ENCODE results near the gene LILRA5. TPM values are rescaled to one million over a fixed set of nuclear protein-coding genes. Genes with fewer than 3 reads are reported as not detected.

Gene LILRA5
- total and polyA plus RNA-seq, 3 experiments from 2014 or later: not detected

DNA sequence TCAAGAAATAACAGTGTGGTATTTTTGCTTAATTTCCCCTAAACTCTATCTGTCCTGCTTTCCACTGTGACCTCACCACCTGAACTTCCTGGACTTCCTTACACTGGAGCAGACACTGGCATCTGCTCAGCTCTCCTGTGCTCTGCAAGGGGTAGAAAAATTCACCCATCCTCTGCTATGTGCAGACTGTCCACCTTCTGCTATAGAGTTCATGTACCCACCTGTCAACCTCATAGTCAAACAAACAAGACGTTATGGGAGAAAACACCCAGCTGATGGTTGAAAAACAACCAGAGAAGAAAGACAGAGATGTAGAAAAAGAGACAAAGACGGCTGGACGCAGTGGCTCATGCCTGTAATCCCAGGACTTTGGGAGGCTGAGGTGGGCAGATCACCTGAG is 39.6 kb upstream of the LILRA5 start:
- peaks cover 3 to 9% (median 9%) of the 10 kb centered on the region in 3 donors for H3K4me1 Mint-ChIP-seq
- peak overlapping the region in 5 of 8 donors; percentile 2 to 62 (median 34) for H3K27ac Mint-ChIP-seq
- H3K4me3 ChIP-seq (ENCODE audit: low read length): no peak overlapping the region
- peaks cover 2 to 3% of the 10 kb centered on the region in 2 donors for H3K27me3 Mint-ChIP-seq
- H3K4me3 Mint-ChIP-seq: no peak overlapping the region
- H3K4me1 ChIP-seq (ENCODE audit: insufficient read depth, low read length): no peaks in the 10 kb centered on the region
- H3K9me3 ChIP-seq (ENCODE audit: low read length): no peaks in the 10 kb centered on the region
- H3K27ac ChIP-seq (ENCODE audit: low read depth, low read length): no peak overlapping the region
- CTCF ChIA-PET: interaction anchor here (5.2 kb wide), 1 partner anchor 38 kb away, joined by 44 read pairs; no protein-coding TSS in a partner anchor
- POLR2A ChIA-PET: interaction anchor here (1.1 kb wide), 1 partner anchor 22 kb away, joined by 3 read pairs; no protein-coding TSS in a partner anchor
- peaks cover 0 to 39% (median 1%) of the 10 kb centered on the region in 3 donors for H3K36me3 Mint-ChIP-seq
- H3K27me3 ChIP-seq (ENCODE audit: insufficient read depth, low read length, poor library complexity, severe bottlenecking): no peaks in the 10 kb centered on the region
- peaks cover 29% of the 10 kb centered on the region for H3K36me3 ChIP-seq (ENCODE audit: insufficient read depth, low read length)
- DNase-seq: no peak
- no peaks in the 10 kb centered on the region for H3K9me3 Mint-ChIP-seq

DNA sequence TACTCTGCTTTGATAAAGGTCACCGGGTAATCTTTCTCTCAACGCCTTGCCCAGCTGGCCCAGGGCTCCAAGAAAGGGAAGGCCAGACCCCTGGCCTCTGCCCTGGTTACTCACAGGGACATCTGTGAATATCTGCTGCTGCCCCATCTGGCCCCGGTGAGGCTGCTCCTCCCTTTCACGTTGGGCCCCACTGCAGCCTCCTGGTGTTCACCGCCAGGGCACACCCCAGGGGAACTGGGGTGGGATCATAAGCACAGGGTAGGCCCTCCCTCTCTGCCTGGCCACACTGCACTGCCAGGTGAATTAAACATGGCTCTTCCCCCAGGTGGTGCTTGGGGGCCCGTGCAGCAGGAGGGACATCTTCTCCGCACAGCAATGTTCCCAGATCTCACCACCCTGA is 39.1 kb upstream of the LILRA5 start:
- CTCF ChIA-PET: no interaction called here

DNA sequence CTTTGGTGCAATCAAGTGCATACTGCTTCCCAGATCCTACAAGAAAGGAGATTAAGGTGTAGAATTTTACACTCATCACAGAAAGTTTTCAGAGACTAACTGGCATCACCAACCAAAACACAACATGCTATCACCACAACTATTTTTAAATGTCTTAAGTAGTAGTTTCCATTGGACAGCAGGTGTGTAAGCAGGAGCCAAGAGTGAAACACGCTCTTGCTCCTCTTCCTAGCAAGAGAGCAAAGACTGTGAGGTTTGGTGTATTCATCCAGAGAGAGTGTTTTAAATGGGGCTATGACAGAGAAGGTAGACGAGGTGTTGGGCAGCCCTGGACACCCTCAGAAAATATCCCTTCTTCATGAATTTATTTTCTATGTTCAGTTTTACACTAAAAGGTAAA is 38.5 kb upstream of the LILRA5 start:
- Histone ChIP-seq H3K4me1 (ENCODE audit: insufficient read depth, low read length) (no peaks in the 10 kb centered on the region), H3K9me3 (ENCODE audit: low read length) (no peaks in the 10 kb centered on the region), H3K27me3 (ENCODE audit: insufficient read depth, low read length, poor library complexity, severe bottlenecking) (no peaks in the 10 kb centered on the region), H3K4me3 (ENCODE audit: low read length) (no peak overlapping the region), H3K27ac (ENCODE audit: low read depth, low read length) (no peak overlapping the region), H3K36me3 (ENCODE audit: insufficient read depth, low read length) (peaks cover 20% of the 10 kb centered on the region)
- H3K9me3 Mint-ChIP-seq: no peaks in the 10 kb centered on the region
- ChIA-PET CTCF (no interaction called here), POLR2A (no interaction called here)
- peaks cover 0 to 29% (median 3%) of the 10 kb centered on the region in 3 donors for H3K36me3 Mint-ChIP-seq
- DNase-seq: no peak
- no peak overlapping the region for H3K27ac Mint-ChIP-seq
- peaks cover 2 to 11% of the 10 kb centered on the region in 2 donors for H3K27me3 Mint-ChIP-seq
- no peak overlapping the region for H3K4me3 Mint-ChIP-seq
- peaks cover 3 to 9% (median 9%) of the 10 kb centered on the region in 3 donors for H3K4me1 Mint-ChIP-seq

More for the DNA sequence above, 39.1 kb upstream of the LILRA5 start:
- POLR2A ChIA-PET: no interaction called here
- Histone ChIP-seq H3K27me3 (ENCODE audit: insufficient read depth, low read length, poor library complexity, severe bottlenecking) (no peaks in the 10 kb centered on the region), H3K27ac (ENCODE audit: low read depth, low read length) (no peak overlapping the region), H3K36me3 (ENCODE audit: insufficient read depth, low read length) (peaks cover 26% of the 10 kb centered on the region), H3K4me3 (ENCODE audit: low read length) (no peak overlapping the region), H3K9me3 (ENCODE audit: low read length) (no peaks in the 10 kb centered on the region), H3K4me1 (ENCODE audit: insufficient read depth, low read length) (no peaks in the 10 kb centered on the region)
- Mint-ChIP-seq H3K4me3 (no peak overlapping the region), H3K27ac (peak overlapping the region in 3 of 8 donors; percentile 2 to 62 (median 34)), H3K27me3 (peaks cover 2 to 5% of the 10 kb centered on the region in 2 donors), H3K9me3 (no peaks in the 10 kb centered on the region), H3K4me1 (peaks cover 3 to 9% (median 9%) of the 10 kb centered on the region in 3 donors), H3K36me3 (peaks cover 0 to 34% (median 1%) of the 10 kb centered on the region in 3 donors)
- DNase-seq: no peak

DNA sequence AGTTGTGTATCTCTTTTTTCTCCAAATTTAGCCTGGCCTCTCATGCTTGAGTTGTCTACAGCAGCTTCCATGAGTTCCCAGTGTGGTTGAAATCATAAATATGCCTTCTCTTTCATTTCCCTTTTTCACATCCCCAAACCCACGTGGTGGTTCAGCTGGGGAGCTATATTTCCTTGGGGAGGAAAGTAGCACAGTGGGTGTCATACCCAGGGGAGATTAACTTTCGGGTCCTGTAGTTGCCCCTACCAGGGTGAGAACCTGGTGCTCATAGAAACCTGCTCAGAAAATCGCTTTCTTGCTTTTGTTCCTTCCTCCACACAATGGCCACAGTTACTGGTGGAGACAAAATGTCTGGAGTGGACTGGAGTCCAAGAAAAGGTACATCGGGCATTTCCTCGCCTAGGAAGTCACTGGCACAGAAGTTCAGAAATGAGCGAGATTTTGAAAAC is 33.0 kb upstream of the LILRA5 start:
- POLR2A ChIA-PET: no interaction called here
- Histone ChIP-seq H3K27me3 (ENCODE audit: insufficient read depth, low read length, poor library complexity, severe bottlenecking) (no peaks in the 10 kb centered on the region), H3K36me3 (ENCODE audit: insufficient read depth, low read length) (no peaks in the 10 kb centered on the region), H3K4me1 (ENCODE audit: insufficient read depth, low read length) (no peaks in the 10 kb centered on the region), H3K4me3 (ENCODE audit: low read length) (no peak overlapping the region), H3K27ac (ENCODE audit: low read depth, low read length) (no peak overlapping the region), H3K9me3 (ENCODE audit: low read length) (no peaks in the 10 kb centered on the region)
- no peak for DNase-seq
- H3K36me3 Mint-ChIP-seq: peaks cover 0 to 2% (median 0%) of the 10 kb centered on the region in 3 donors
- CTCF ChIA-PET: no interaction called here
- H3K27me3 Mint-ChIP-seq: peaks cover 7 to 16% of the 10 kb centered on the region in 2 donors
- H3K27ac Mint-ChIP-seq: no peak overlapping the region
- H3K9me3 Mint-ChIP-seq: no peaks in the 10 kb centered on the region
- no peak overlapping the region for H3K4me3 Mint-ChIP-seq
- no peaks in the 10 kb centered on the region for H3K4me1 Mint-ChIP-seq

DNA sequence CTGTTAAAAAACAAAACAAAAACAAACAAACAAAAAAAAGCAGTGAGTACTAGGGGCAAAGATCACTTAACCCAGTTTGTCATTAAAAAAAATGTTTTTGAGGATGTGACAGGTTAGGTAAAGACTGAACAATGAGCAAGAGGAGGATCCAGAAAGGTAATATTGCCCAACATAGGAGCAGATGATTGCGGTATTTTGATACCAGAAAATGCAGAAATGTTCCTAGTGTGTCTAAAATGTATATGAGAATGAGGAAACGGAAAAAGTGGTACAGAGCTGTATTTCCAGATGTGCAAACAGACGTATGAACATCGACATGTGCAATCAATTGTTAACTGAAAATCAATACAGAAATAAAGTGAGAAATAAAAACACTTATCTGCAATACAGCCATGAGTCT is 30.9 kb upstream of the LILRA5 start:
- Histone ChIP-seq H3K4me1 (ENCODE audit: insufficient read depth, low read length) (no peaks in the 10 kb centered on the region), H3K9me3 (ENCODE audit: low read length) (no peaks in the 10 kb centered on the region), H3K36me3 (ENCODE audit: insufficient read depth, low read length) (no peaks in the 10 kb centered on the region), H3K27ac (ENCODE audit: low read depth, low read length) (no peak overlapping the region), H3K4me3 (ENCODE audit: low read length) (no peak overlapping the region), H3K27me3 (ENCODE audit: insufficient read depth, low read length, poor library complexity, severe bottlenecking) (no peaks in the 10 kb centered on the region)
- H3K4me1 Mint-ChIP-seq: no peaks in the 10 kb centered on the region
- peaks cover 10 to 19% of the 10 kb centered on the region in 2 donors for H3K27me3 Mint-ChIP-seq
- no peak overlapping the region for H3K4me3 Mint-ChIP-seq
- ChIA-PET POLR2A (no interaction called here), CTCF (no interaction called here)
- no peaks in the 10 kb centered on the region for H3K9me3 Mint-ChIP-seq
- DNase-seq: no peak
- H3K36me3 Mint-ChIP-seq: peaks cover 0 to 2% (median 0%) of the 10 kb centered on the region in 3 donors
- peak overlapping the region in 1 of 8 donors; percentile 2 for H3K27ac Mint-ChIP-seq

DNA sequence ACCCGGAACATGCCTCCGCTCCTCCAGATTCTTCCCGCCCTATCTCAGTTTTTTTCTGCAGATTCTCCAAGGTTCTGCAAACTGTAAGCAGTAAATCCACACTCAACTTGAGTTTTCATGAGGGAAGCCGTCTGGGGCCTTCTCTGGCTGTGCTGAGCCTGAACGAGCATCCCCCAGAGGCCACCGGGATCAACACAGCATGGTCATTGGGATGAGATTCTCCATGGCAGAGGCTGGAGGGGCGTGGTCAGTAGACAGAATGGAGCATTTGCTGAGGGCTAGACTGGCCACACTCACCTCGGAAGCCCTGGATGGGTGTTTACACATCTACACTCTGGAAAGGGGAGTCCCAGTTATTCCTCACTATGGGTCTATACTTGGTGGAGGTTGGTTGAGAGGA is 28.3 kb upstream of the LILRA5 start:
- Histone ChIP-seq H3K27ac (ENCODE audit: low read depth, low read length) (no peak overlapping the region), H3K27me3 (ENCODE audit: insufficient read depth, low read length, poor library complexity, severe bottlenecking) (no peaks in the 10 kb centered on the region), H3K36me3 (ENCODE audit: insufficient read depth, low read length) (no peaks in the 10 kb centered on the region), H3K9me3 (ENCODE audit: low read length) (no peaks in the 10 kb centered on the region), H3K4me1 (ENCODE audit: insufficient read depth, low read length) (no peaks in the 10 kb centered on the region), H3K4me3 (ENCODE audit: low read length) (no peak overlapping the region)
- H3K4me3 Mint-ChIP-seq: no peak overlapping the region
- no peaks in the 10 kb centered on the region for H3K9me3 Mint-ChIP-seq
- POLR2A ChIA-PET: no interaction called here
- H3K36me3 Mint-ChIP-seq: no peaks in the 10 kb centered on the region
- no peak for DNase-seq
- CTCF ChIA-PET: interaction anchor here (1.1 kb wide), 1 partner anchor 17 kb away, joined by 4 read pairs; no protein-coding TSS in a partner anchor
- no peaks in the 10 kb centered on the region for H3K4me1 Mint-ChIP-seq
- H3K27me3 Mint-ChIP-seq: peaks cover 15 to 21% of the 10 kb centered on the region in 2 donors
- H3K27ac Mint-ChIP-seq: no peak overlapping the region

DNA sequence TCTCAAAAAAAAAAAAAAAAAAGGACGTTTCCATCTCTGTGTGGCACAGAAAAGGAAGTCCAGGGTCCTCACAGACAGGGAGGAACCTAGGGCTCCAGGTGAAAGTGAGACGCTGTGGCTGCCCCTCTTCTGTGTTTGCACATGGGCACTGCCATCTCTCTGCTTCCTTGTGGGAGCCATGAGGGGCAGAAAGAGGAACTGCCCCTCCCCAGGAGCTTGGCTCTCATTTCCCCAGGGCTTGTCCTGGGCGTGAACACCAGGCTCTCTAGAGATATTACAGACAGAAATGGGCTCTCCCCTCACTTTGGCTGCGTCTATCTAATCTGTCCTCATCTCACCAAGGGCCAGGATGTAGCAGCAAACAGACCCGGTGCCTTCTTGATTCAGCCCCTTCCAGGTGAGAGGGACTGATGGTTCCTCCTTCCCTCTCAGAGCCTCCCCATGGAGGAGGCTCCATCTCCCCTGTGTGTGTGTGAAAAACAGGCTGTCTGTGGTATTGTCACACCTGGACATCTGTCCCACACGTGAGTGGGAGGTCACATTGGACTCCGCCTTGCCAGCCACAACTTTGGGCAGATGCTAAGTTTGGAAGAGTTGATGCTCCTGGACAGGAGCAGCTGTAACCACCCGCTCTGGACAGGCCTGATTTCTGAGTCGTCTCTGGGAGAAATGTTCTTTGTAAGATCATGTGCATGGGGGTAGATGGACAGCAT is 26.8 kb upstream of the LILRA5 start:
- Histone ChIP-seq H3K27me3 (ENCODE audit: insufficient read depth, low read length, poor library complexity, severe bottlenecking) (no peaks in the 10 kb centered on the region), H3K27ac (ENCODE audit: low read depth, low read length) (no peak overlapping the region), H3K36me3 (ENCODE audit: insufficient read depth, low read length) (no peaks in the 10 kb centered on the region), H3K4me1 (ENCODE audit: insufficient read depth, low read length) (no peaks in the 10 kb centered on the region), H3K4me3 (ENCODE audit: low read length) (no peak overlapping the region), H3K9me3 (ENCODE audit: low read length) (no peaks in the 10 kb centered on the region)
- ChIA-PET CTCF (no interaction called here), POLR2A (no interaction called here)
- H3K4me1 Mint-ChIP-seq: no peaks in the 10 kb centered on the region
- no peaks in the 10 kb centered on the region for H3K9me3 Mint-ChIP-seq
- H3K4me3 Mint-ChIP-seq: no peak overlapping the region
- no peak for DNase-seq
- H3K27ac Mint-ChIP-seq: peak overlapping the region in 2 of 8 donors; percentile 0 to 73
- H3K27me3 Mint-ChIP-seq: peaks cover 19 to 25% of the 10 kb centered on the region in 2 donors
- H3K36me3 Mint-ChIP-seq: no peaks in the 10 kb centered on the region

DNA sequence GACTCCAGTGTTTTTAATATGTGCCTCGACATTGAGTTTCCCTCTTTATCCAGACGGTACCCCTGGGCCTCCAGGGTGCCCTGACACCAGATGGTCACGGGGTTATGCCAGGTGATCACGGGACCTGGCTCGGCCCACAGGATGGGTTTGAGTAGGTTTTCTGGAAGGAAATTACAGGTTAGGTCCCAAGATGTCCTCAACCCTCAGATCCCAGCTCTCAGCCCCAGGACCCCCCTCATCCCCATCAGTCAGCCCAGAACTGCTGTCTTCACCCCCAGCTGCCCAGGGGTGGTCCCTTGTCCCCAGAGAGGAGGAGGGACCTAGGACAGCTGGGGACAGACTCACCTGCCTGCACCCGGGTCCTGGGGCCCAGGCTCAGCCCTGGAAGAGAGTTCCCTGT is 25.6 kb upstream of the LILRA5 start:
- Mint-ChIP-seq H3K36me3 (no peaks in the 10 kb centered on the region), H3K27me3 (peaks cover 14 to 20% of the 10 kb centered on the region in 2 donors), H3K4me1 (no peaks in the 10 kb centered on the region), H3K27ac (no peak overlapping the region), H3K9me3 (no peaks in the 10 kb centered on the region), H3K4me3 (no peak overlapping the region)
- ChIA-PET POLR2A (no interaction called here), CTCF (no interaction called here)
- DNase-seq: no peak
- Histone ChIP-seq H3K4me3 (ENCODE audit: low read length) (no peak overlapping the region), H3K9me3 (ENCODE audit: low read length) (no peaks in the 10 kb centered on the region), H3K27me3 (ENCODE audit: insufficient read depth, low read length, poor library complexity, severe bottlenecking) (no peaks in the 10 kb centered on the region), H3K27ac (ENCODE audit: low read depth, low read length) (no peak overlapping the region), H3K36me3 (ENCODE audit: insufficient read depth, low read length) (no peaks in the 10 kb centered on the region), H3K4me1 (ENCODE audit: insufficient read depth, low read length) (no peaks in the 10 kb centered on the region)

All from CD8-positive, alpha-beta memory T cell (primary cell).